ENCODE results near the gene PSORS1C1.
"Not testable (repeated sequence)": the region's sequence is repeated elsewhere in the genome, so short reads cannot be mapped to it uniquely, and the experiment has no call there.

PSORS1C1 gene

DNA sequence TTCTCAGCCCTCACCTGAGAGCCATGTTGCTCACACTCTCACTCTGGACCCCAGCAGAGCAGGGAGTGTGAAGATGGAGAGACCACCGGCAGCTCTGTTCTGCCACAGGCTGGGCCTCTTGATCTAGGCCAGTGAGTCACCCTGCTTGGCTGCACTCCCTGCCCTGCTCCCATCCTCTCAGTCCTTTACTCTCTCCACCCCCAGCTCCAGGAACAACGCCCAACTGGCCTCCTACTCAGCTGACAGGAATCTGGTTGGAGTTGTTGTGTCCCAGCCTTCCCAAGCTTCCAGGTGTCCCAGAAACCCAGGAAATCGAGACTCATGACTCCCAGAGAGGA lies at the start of gene PSORS1C1:
Gene PSORS1C1 (plus strand): TSS at position 260 of the 338 bp plus-strand sequence. CDS start 14,833 bp downstream, outside the sequence.
- peak; percentile 96 for DNase-seq (ENCODE audit: low spot score)

GRCh38 chr6:31065556-31065955 lies 49.0 kb upstream of the PSORS1C1 start:
- no peak for DNase-seq (ENCODE audit: low spot score)

- not testable (repeated sequence) for DNase-seq (ENCODE audit: low spot score)
Observed at GRCh38 chr6:31067028-31067427, 47.6 kb upstream of the PSORS1C1 start.

DNA sequence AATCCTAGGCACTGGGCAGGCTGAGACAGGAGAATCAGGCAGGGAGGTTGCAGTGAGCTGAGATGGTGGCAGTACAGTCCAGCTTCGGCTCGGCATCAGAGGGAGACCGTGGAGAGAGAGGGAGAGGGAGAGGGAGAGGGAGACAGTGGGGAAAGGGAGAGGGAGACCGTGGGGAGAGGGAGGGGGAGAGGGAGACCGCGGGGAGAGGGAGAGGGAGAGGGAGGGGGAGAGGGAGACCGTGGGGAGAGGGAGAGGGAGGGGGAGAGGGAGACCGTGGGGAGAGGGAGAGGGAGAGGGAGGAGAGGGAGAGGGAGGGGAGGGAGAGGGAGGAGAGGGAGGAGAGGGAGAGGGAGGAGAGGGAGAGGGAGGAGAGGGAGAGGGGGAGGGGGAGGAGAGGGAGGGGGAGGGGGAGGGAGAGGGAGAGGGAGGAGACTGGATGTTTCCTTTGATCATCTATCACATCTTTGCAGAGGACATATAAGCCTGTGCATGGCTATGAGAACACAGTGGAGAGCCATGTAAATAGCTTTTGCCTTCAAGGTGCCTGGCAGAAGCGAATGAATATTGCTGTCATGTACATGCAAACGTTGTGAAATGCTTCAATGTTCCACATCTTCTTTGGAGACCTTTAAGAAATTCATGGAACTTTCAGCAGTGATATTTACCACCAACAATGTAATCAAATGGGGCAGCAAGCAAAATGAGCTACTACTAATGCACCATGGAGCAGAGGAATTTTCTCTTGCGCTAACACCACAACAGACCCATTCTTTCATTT lies 46.5 kb upstream of the PSORS1C1 start:
- not testable (repeated sequence) for DNase-seq (ENCODE audit: low spot score)

- DNase-seq (ENCODE audit: low spot score): peak; percentile 79
Observed at GRCh38 chr6:31068669-31069340, 45.8 kb upstream of the PSORS1C1 start.

GRCh38 chr6:31070711-31071197 lies 43.8 kb upstream of the PSORS1C1 start:
- DNase-seq (ENCODE audit: low spot score): no peak

DNA sequence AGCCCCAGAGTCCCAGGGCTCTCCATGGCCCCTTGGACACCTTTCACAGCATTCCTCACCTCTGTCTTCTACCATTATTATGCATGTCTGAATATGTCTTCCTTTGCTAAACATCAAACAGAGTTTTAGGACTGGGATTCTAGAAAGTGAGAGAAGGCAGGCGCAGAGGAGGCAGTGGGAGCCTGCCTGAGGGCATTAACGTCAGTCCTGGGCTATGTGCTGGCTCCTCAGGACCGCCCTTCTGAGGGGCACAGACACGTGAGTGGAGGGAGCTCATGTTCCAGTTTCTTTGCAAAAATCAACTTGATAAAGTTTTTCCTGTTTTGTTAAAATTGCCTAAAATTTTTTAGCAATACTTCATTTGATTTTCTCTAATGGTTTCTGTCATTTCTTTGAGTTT lies 40.2 kb upstream of the PSORS1C1 start:
- DNase-seq (ENCODE audit: low spot score): no peak

- no peak for DNase-seq (ENCODE audit: low spot score)
Observed at GRCh38 chr6:31075528-31075927, 39.1 kb upstream of the PSORS1C1 start.

- no peak for DNase-seq (ENCODE audit: low spot score)
Observed at GRCh38 chr6:31076611-31077010, 38.0 kb upstream of the PSORS1C1 start.

- DNase-seq (ENCODE audit: low spot score): peak; percentile 62
Observed at GRCh38 chr6:31079656-31080261, 34.8 kb upstream of the PSORS1C1 start.

DNA sequence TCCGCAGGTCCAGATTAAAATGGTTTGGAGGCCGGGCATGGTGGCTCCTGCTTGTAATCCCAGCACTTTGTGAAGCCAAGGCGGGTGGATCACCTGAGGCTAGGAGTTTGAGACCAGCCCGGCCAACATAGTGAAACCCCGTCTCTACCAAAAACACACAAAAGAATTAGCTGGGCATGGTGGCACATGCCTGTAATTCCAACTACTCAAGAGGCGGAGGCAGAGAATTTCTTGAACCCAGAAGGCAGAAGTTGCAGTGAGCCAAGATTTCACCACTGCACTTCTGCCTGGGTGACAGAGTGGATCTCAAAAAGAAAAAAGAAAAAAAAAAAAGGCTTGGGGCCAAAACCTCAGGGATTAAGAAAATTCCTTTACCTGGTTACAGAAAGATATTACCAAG lies 32.7 kb upstream of the PSORS1C1 start:
- DNase-seq (ENCODE audit: low spot score): no peak

DNA sequence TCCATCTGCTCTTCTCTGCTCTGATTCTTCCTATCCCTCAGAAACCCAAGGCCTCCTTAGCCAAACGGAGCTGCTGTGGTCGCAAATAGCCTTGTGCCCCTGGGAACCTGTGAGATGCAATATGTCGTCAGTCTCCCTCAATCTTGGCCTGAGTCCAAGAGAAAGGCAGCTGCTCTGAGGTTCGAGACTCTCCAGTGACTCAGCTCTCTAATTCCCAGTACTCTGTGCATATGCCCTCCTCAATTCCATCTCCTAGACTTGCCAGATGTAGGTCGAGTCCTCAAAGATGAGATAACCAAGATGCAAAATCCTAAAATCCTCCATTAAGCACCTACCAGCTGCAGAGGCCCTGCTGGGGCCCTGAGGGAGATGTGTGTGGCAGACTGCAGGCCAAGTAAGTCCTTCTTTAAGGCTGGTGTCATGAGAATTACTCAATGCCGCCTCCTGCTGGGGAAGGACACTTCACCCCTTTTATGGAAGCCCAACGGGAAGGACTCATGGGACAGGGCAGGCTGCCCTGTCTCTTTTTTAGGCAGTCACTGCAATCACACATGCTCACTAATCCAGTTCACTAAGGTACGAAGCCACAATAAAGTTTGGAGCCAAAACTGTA lies 30.8 kb upstream of the PSORS1C1 start:
- DNase-seq (ENCODE audit: low spot score): no peak

DNA sequence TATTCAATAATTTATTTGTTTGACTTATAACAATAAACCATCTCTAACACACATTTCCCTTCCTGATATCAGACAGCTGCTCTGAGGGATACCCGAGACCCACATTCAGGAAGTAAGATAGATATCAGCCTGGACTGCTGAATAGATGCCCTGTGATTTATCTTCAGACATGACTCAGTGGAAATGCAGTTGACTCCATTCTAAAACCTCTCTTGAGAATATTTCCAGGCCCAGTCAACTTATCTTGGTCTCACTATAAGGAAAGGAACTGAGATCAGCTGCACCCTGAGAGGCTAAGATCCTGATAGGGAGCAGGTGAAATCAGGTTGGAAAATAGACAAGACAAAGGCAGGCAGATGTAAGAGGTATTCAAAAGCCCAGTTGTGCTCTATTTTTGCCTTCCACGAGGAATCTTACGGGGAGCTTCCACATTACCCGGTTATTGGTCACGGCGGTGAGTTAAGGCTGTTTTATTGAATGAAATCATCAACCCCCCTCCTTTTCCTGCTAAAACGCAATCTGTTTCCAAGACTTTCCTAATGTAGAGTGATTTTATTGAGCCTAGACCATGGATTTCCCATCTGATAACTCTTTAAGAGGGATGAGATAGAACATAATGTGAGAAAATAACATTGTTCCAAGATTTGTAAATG lies 27.7 kb upstream of the PSORS1C1 start:
- DNase-seq (ENCODE audit: low spot score): peak; percentile 16

DNA sequence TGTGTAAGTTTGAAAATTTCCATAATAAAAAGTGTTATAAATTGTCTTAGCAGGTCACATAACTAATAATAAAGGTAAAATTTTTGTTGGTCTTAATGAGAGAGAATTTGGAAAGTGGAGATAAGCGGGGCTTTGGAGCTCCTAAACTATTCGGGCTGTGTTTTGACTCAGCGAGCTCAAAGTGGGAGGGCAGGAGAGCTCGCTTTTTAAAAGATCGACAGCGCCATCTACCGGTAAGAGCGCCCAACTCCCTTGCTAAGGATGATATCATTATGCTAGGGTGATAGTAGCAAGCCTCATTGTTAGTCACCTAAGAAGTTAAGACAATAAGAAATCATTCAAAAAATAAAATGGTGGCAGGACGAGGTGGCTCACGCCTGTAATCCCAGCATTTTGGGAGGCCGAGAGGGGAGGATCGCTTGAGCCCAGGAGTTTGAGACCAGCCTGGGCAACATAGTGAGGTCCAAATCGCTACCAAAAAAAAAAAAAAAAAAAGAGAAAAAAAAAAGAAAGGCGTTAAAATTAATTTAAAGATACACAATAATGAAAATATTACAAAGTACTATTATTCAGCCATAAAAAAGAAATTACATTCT lies 27.0 kb upstream of the PSORS1C1 start:
- DNase-seq (ENCODE audit: low spot score): peak; percentile 87

DNA sequence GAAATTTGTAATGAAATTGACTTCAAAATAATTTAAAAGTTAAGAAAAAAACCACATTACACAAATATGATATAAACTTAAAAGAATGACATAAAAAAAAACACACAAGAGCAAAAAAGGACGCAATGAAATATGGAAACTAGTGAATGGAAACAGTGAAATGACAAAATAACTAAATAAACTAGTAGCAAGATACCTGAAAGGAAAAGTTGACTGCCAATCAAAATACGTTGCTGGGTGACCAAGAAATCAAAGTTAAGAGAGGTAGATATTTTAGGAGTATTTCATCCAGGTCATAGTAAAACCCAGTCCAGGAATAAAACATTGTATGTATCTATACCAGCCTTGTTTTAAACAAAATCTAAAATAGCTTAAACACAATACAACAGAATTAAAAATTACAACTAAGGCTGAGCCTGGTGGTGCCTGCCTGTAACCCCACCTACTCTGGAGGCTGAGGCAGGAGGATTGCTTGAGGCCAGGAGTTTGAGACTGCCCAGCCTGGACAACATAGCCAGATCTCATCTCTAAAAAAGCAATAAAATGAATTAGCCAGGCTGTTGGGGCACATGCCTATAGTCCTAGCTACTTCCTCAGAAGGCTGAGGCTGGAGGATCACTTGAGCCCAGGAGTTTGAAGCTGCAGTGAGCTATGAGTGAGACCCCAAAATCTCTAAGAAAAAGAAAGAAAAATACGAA lies 24.2 kb upstream of the PSORS1C1 start:
- no peak for DNase-seq (ENCODE audit: low spot score)

- DNase-seq (ENCODE audit: low spot score): peak; percentile 31
Observed at GRCh38 chr6:31090973-31091364, 23.6 kb upstream of the PSORS1C1 start.

- no peak for DNase-seq (ENCODE audit: low spot score)
Observed at GRCh38 chr6:31091680-31092079, 22.9 kb upstream of the PSORS1C1 start.

DNA sequence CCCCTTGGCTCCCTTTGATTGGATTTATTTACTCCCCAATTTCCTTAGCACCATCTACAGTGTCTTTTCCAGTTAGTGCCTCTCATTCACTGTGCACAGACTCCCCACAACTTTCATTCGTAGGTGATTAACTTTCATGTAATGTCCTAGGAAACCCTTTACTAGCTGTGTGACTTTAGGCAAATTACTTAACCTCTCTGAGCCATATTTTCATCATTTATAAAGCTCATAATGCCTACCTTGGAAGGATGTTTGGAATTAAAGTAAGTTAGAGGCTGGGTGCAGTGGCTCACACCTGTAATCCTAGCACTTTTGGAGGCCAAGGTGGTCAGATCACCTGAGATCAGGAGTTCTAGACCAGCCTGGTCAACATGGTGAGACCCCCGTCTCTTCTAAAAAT lies 22.4 kb upstream of the PSORS1C1 start:
- no peak for DNase-seq (ENCODE audit: low spot score)

GRCh38 chr6:31092769-31093505 lies 21.7 kb upstream of the PSORS1C1 start:
- peak; percentile 58 for DNase-seq (ENCODE audit: low spot score)

GRCh38 chr6:31094389-31094881 lies 20.2 kb upstream of the PSORS1C1 start:
- peak; percentile 20 for DNase-seq (ENCODE audit: low spot score)

Data from LoVo (cell line).